ENCODE results near the gene SLC6A8.
A peak's percentile ranks its signal among the peaks of the same experiment; 100 is the strongest.
"Not testable (repeated sequence)": the region's sequence is repeated elsewhere in the genome, so short reads cannot be mapped to it uniquely, and the experiment has no call there.

Gene SLC6A8

GRCh38 chrX:153726286-153727122 lies 38.8 kb downstream of the SLC6A8 start:
- peak; percentile 84 for DNase-seq (ENCODE audit: low read depth)
- no peak overlapping the region for H3K4me3 ChIP-seq (ENCODE audit: low read depth, low read length)
- TF ChIP-seq, protein P1, sequence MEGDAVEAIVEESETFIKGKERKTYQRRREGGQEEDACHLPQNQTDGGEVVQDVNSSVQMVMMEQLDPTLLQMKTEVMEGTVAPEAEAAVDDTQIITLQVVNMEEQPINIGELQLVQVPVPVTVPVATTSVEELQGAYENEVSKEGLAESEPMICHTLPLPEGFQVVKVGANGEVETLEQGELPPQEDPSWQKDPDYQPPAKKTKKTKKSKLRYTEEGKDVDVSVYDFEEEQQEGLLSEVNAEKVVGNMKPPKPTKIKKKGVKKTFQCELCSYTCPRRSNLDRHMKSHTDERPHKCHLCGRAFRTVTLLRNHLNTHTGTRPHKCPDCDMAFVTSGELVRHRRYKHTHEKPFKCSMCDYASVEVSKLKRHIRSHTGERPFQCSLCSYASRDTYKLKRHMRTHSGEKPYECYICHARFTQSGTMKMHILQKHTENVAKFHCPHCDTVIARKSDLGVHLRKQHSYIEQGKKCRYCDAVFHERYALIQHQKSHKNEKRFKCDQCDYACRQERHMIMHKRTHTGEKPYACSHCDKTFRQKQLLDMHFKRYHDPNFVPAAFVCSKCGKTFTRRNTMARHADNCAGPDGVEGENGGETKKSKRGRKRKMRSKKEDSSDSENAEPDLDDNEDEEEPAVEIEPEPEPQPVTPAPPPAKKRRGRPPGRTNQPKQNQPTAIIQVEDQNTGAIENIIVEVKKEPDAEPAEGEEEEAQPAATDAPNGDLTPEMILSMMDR (IDR thresholded peaks at IDR 0.05; ENCODE audit: low read depth, low read length), result no peak
- TF ChIP-seq MAX (IDR thresholded peaks at IDR 0.05; ENCODE audit: low read depth, low read length), result peak; percentile 33; the same call in 1 of the 2 replicates
- peak; percentile 12; the same call in 1 of the 2 replicates for TF ChIP-seq MYC (IDR thresholded peaks at IDR 0.05; ENCODE audit: low read depth, low read length)

GRCh38 chrX:153727123-153727931 lies 39.6 kb downstream of the SLC6A8 start:
- TF ChIP-seq MYC (IDR thresholded peaks at IDR 0.05; ENCODE audit: low read depth, low read length), result no peak
- TF ChIP-seq POLR2A (IDR thresholded peaks at IDR 0.05; ENCODE audit: extremely low read depth, insufficient read length), result no peak
- TF ChIP-seq, protein P1 (IDR thresholded peaks at IDR 0.05; ENCODE audit: low read depth, low read length), result no peak
- no peak for TF ChIP-seq MAX (IDR thresholded peaks at IDR 0.05; ENCODE audit: low read depth, low read length)

GRCh38 chrX:153728095-153728494 lies 40.4 kb downstream of the SLC6A8 start:
- TF ChIP-seq, protein P1 (IDR thresholded peaks at IDR 0.05; ENCODE audit: low read depth, low read length), result no peak
- TF ChIP-seq MYC (IDR thresholded peaks at IDR 0.05; ENCODE audit: low read depth, low read length) (no peak), MAX (IDR thresholded peaks at IDR 0.05; ENCODE audit: low read depth, low read length) (no peak), POLR2A (IDR thresholded peaks at IDR 0.05; ENCODE audit: extremely low read depth, insufficient read length) (no peak)
- no peak overlapping the region for H3K4me3 ChIP-seq (ENCODE audit: low read depth, low read length)
- DNase-seq (ENCODE audit: low read depth), result no peak

More at GRCh38 chrX:153727123-153727931, 39.6 kb downstream of the SLC6A8 start:
- H3K4me3 ChIP-seq (ENCODE audit: low read depth, low read length), result no peak overlapping the region
- DNase-seq (ENCODE audit: low read depth), result peak; percentile 43

GRCh38 chrX:153728951-153729631 lies 41.4 kb downstream of the SLC6A8 start:
- no peak for DNase-seq (ENCODE audit: low read depth)
- TF ChIP-seq, protein P1 (IDR thresholded peaks at IDR 0.05; ENCODE audit: low read depth, low read length), result no peak
- TF ChIP-seq MYC (IDR thresholded peaks at IDR 0.05; ENCODE audit: low read depth, low read length), result no peak
- no peak for TF ChIP-seq MAX (IDR thresholded peaks at IDR 0.05; ENCODE audit: low read depth, low read length)
- TF ChIP-seq POLR2A (IDR thresholded peaks at IDR 0.05; ENCODE audit: extremely low read depth, insufficient read length), result no peak
- no peak overlapping the region for H3K4me3 ChIP-seq (ENCODE audit: low read depth, low read length)

DNA sequence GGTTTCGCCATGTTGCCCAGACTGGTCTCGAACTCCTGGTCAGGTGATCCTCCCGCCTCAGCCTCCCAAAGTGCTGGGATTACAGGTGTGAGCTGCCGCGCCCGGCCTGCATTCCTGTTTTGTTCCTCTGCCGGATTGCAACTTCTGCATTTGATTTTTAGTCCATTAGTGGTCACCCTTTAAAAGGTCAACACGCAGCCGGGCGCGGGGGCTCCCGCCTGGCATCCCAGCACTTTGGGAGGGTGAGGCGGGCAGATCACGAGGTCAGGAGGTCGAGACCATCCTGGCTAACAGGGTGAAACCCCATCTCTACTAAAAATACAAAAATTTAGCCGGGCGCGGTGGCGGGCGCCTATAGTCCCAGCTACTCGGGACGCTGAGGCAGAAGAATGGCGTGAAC lies 42.4 kb downstream of the SLC6A8 start:
- not testable (repeated sequence) for DNase-seq (ENCODE audit: low read depth); H3K4me3 ChIP-seq (ENCODE audit: low read depth, low read length)
